ENCODE measurements around the gene DAPK1. TPM values are rescaled to one million over a fixed set of nuclear protein-coding genes. Genes with fewer than 3 reads are reported as not detected.

The DAPK1 gene
- total RNA-seq, 1 donor from 2014 or later, result 35.1 TPM

DNA sequence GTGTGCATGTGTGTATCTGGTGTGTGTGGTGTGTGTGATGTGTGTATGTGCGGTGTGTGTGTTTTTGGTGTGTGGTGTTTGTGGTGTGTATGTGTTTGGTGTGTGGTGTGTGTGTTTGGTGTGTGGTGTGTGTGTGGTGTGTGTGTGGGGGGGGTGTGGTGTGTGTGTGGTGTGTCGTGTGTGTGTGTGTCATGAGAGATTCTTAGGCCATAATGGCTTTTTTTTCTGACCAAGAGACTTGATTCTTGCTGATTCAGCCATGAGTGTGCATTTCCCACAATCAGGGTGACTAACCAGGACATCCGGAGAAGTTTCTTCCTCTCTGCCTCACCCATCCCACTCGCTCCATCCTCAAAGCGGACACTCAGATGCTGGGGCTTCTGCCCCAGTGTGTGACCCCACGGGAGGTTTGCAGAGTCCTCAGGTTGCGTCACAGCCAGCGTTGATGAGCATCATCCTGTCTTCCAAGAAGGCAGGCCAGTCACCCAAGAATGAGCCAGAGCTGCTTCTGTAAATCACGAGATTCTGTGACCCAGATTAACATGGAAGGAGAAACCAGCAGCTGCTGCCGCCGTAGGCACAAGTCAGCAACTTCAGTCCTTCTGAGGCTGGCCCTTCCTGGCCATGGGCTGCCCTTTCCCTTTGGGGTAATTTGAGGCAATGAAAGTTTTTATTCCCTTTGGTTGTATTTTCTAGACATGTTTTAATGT is 215.8 kb downstream of the DAPK1 start:
- Histone ChIP-seq H3K36me3 (ENCODE audit: insufficient read depth, low read length) (no peaks in the 10 kb centered on the region), H3K9ac (ENCODE audit: low read length) (peak overlapping the region; percentile 76), H3K9me3 (ENCODE audit: insufficient read depth, low read depth, low read length) (no peaks in the 10 kb centered on the region), H2AFZ (ENCODE audit: low read depth, low read length) (peak overlapping the region; percentile 67), H3K4me3 (ENCODE audit: insufficient read depth, low read depth, low read length) (peak overlapping the region; percentile 39), H4K20me1 (ENCODE audit: insufficient read depth, low read length) (no peaks in the 10 kb centered on the region), H3K4me1 (ENCODE audit: insufficient read depth, low read length) (peaks cover 35% of the 10 kb centered on the region), H3K27ac (ENCODE audit: low read depth, low read length) (peak overlapping the region; percentile 92), H3K79me2 (ENCODE audit: insufficient read depth, low read length) (no peaks in the 10 kb centered on the region), H3K4me2 (ENCODE audit: low read length) (peak overlapping the region; percentile 76), H3K27me3 (ENCODE audit: insufficient read depth, low read length) (no peaks in the 10 kb centered on the region)
- peak overlapping the region; percentile 70 for H3K4me3 Mint-ChIP-seq (ENCODE audit: unreplicated experiment)
- H3K36me3 Mint-ChIP-seq (ENCODE audit: low read depth, unreplicated experiment), result no peaks in the 10 kb centered on the region
- H3K27ac Mint-ChIP-seq (ENCODE audit: unreplicated experiment), result peak overlapping the region; percentile 83
- TF ChIP-seq, protein P1, sequence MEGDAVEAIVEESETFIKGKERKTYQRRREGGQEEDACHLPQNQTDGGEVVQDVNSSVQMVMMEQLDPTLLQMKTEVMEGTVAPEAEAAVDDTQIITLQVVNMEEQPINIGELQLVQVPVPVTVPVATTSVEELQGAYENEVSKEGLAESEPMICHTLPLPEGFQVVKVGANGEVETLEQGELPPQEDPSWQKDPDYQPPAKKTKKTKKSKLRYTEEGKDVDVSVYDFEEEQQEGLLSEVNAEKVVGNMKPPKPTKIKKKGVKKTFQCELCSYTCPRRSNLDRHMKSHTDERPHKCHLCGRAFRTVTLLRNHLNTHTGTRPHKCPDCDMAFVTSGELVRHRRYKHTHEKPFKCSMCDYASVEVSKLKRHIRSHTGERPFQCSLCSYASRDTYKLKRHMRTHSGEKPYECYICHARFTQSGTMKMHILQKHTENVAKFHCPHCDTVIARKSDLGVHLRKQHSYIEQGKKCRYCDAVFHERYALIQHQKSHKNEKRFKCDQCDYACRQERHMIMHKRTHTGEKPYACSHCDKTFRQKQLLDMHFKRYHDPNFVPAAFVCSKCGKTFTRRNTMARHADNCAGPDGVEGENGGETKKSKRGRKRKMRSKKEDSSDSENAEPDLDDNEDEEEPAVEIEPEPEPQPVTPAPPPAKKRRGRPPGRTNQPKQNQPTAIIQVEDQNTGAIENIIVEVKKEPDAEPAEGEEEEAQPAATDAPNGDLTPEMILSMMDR (IDR thresholded peaks at IDR 0.05; ENCODE audit: insufficient read depth, low read depth, low read length), result no peak
- TF ChIP-seq EZH2 (IDR thresholded peaks at IDR 0.05; ENCODE audit: insufficient read depth, low read length), result no peak
- DNase-seq (ENCODE audit: low read depth) (peak; percentile 98), FAIRE-seq (peak; percentile 96)
- H3K27me3 Mint-ChIP-seq (ENCODE audit: low read depth, unreplicated experiment), result peaks cover 7% of the 10 kb centered on the region
- no peaks in the 10 kb centered on the region for H3K9me3 Mint-ChIP-seq (ENCODE audit: unreplicated experiment)
- peaks cover 22% of the 10 kb centered on the region for H3K4me1 Mint-ChIP-seq (ENCODE audit: low read depth, unreplicated experiment)

DNA sequence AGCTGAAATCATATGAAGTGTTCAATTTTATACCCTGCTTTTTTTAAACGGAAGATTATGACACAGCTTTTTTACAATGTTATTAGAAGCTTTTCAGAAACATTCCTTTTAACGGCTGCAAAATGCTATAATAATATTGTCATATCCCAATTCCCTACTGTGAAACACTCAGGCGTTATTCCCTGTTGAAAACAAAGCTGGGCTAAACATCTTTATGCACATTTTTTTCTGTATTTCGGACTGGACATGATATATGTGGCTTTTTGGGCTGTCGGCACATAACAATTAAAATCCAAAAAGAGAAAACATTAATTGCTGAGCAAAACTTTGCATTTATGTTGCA is 216.3 kb downstream of the DAPK1 start:
- Mint-ChIP-seq H3K27me3 (ENCODE audit: low read depth, unreplicated experiment) (peaks cover 8% of the 10 kb centered on the region), H3K4me3 (ENCODE audit: unreplicated experiment) (no peak overlapping the region), H3K36me3 (ENCODE audit: low read depth, unreplicated experiment) (no peaks in the 10 kb centered on the region), H3K4me1 (ENCODE audit: low read depth, unreplicated experiment) (peaks cover 22% of the 10 kb centered on the region), H3K9me3 (ENCODE audit: unreplicated experiment) (no peaks in the 10 kb centered on the region), H3K27ac (ENCODE audit: unreplicated experiment) (peak overlapping the region; percentile 83)
- H3K9ac ChIP-seq (ENCODE audit: low read length), result peak overlapping the region; percentile 76
- no peak for TF ChIP-seq EZH2 (IDR thresholded peaks at IDR 0.05; ENCODE audit: insufficient read depth, low read length)
- TF ChIP-seq, protein P1 (IDR thresholded peaks at IDR 0.05; ENCODE audit: insufficient read depth, low read depth, low read length), result no peak
- no peaks in the 10 kb centered on the region for H3K79me2 ChIP-seq (ENCODE audit: insufficient read depth, low read length)
- H3K9me3 ChIP-seq (ENCODE audit: insufficient read depth, low read depth, low read length), result no peaks in the 10 kb centered on the region
- no peaks in the 10 kb centered on the region for H4K20me1 ChIP-seq (ENCODE audit: insufficient read depth, low read length)
- H3K4me2 ChIP-seq (ENCODE audit: low read length), result peak overlapping the region; percentile 76
- no peak overlapping the region for H2AFZ ChIP-seq (ENCODE audit: low read depth, low read length)
- H3K27ac ChIP-seq (ENCODE audit: low read depth, low read length), result peak overlapping the region; percentile 92
- DNase-seq (ENCODE audit: low read depth) (no peak), FAIRE-seq (no peak)
- H3K36me3 ChIP-seq (ENCODE audit: insufficient read depth, low read length), result no peaks in the 10 kb centered on the region
- peak overlapping the region; percentile 39 for H3K4me3 ChIP-seq (ENCODE audit: insufficient read depth, low read depth, low read length)
- H3K4me1 ChIP-seq (ENCODE audit: insufficient read depth, low read length), result peaks cover 35% of the 10 kb centered on the region
- H3K27me3 ChIP-seq (ENCODE audit: insufficient read depth, low read length), result no peaks in the 10 kb centered on the region

DNA sequence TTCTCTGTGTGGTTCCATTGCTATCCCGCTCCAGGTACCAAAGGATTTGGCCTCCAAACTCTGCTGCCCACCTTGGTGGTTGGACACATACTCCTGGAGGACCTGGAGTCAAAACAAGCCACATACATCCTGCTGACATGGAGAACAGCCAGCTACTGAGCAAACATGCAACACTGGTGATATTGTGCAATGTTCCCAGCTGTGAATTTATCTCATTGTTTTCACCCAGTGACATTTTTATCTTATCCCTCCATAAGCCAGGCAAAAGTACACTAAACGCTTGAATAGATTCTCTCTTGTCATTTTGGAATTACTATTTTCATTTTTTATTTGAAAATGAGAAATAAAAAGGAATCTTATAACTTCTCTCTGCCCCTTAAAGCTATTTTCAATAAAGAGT is 217.2 kb downstream of the DAPK1 start:
- no peaks in the 10 kb centered on the region for H3K79me2 ChIP-seq (ENCODE audit: insufficient read depth, low read length)
- no peaks in the 10 kb centered on the region for H4K20me1 ChIP-seq (ENCODE audit: insufficient read depth, low read length)
- H3K27me3 Mint-ChIP-seq (ENCODE audit: low read depth, unreplicated experiment), result peaks cover 11% of the 10 kb centered on the region
- H3K4me1 ChIP-seq (ENCODE audit: insufficient read depth, low read length), result peaks cover 35% of the 10 kb centered on the region
- no peaks in the 10 kb centered on the region for H3K27me3 ChIP-seq (ENCODE audit: insufficient read depth, low read length)
- no peak overlapping the region for H2AFZ ChIP-seq (ENCODE audit: low read depth, low read length)
- peak overlapping the region; percentile 79 for H3K27ac Mint-ChIP-seq (ENCODE audit: unreplicated experiment)
- TF ChIP-seq, protein P1 (IDR thresholded peaks at IDR 0.05; ENCODE audit: insufficient read depth, low read depth, low read length), result no peak
- no peak for TF ChIP-seq EZH2 (IDR thresholded peaks at IDR 0.05; ENCODE audit: insufficient read depth, low read length)
- H3K4me3 ChIP-seq (ENCODE audit: insufficient read depth, low read depth, low read length), result no peak overlapping the region
- FAIRE-seq (no peak), DNase-seq (ENCODE audit: low read depth) (peak; percentile 75)
- no peaks in the 10 kb centered on the region for H3K9me3 Mint-ChIP-seq (ENCODE audit: unreplicated experiment)
- H3K27ac ChIP-seq (ENCODE audit: low read depth, low read length), result peak overlapping the region; percentile 0
- H3K4me3 Mint-ChIP-seq (ENCODE audit: unreplicated experiment), result no peak overlapping the region
- peak overlapping the region; percentile 76 for H3K4me2 ChIP-seq (ENCODE audit: low read length)
- no peak overlapping the region for H3K9ac ChIP-seq (ENCODE audit: low read length)
- H3K36me3 Mint-ChIP-seq (ENCODE audit: low read depth, unreplicated experiment), result no peaks in the 10 kb centered on the region
- no peaks in the 10 kb centered on the region for H3K9me3 ChIP-seq (ENCODE audit: insufficient read depth, low read depth, low read length)
- no peaks in the 10 kb centered on the region for H3K36me3 ChIP-seq (ENCODE audit: insufficient read depth, low read length)
- peaks cover 19% of the 10 kb centered on the region for H3K4me1 Mint-ChIP-seq (ENCODE audit: low read depth, unreplicated experiment)
